GM18519 (cell line): ENCODE results near the gene CDC42EP4.
"Not testable (repeated sequence)": the region's sequence is repeated elsewhere in the genome, so short reads cannot be mapped to it uniquely, and the experiment has no call there.

Source experiments
- ATAC-seq: cut with Tn5 transposase; IDR thresholded peaks from one replicate; pipeline ENCODE4 v1.9.1; 2021; ENCODE audit warnings: mild to moderate bottlenecking, moderate library complexity; ENCODE audit not compliant: unreplicated experiment, low FRiP score

Gene CDC42EP4

GRCh38 chr17:73323409-73324159 lies 11.8 kb upstream of the CDC42EP4 start:
- no peak for ATAC-seq

- no peak for ATAC-seq
Measured at GRCh38 chr17:73320601-73321264, 8.9 kb upstream of the CDC42EP4 start.

- no peak for ATAC-seq
Measured at GRCh38 chr17:73319766-73320165, 8.0 kb upstream of the CDC42EP4 start.

DNA sequence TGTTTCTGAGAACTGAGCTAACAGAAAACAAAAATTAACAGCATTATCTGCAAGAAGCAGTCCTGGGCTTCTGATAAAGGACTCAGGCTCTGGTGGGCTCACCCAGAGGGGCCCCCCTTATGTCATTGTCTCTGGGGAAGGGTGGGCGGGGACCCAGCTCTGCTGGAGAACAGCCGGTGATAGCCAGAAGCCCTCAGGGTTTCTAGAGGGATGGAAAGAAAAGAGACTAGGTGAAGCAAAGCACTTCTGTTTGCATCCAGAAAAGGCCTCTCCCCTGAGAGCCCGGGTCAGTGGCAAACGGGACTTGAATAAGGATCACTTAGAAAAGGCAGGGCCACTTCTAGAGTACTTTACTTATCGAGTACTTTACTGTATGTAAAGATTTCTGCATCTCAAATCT lies 7.0 kb upstream of the CDC42EP4 start:
- ATAC-seq: no peak

- no peak for ATAC-seq
Measured at GRCh38 chr17:73318427-73318813, 6.6 kb upstream of the CDC42EP4 start.

DNA sequence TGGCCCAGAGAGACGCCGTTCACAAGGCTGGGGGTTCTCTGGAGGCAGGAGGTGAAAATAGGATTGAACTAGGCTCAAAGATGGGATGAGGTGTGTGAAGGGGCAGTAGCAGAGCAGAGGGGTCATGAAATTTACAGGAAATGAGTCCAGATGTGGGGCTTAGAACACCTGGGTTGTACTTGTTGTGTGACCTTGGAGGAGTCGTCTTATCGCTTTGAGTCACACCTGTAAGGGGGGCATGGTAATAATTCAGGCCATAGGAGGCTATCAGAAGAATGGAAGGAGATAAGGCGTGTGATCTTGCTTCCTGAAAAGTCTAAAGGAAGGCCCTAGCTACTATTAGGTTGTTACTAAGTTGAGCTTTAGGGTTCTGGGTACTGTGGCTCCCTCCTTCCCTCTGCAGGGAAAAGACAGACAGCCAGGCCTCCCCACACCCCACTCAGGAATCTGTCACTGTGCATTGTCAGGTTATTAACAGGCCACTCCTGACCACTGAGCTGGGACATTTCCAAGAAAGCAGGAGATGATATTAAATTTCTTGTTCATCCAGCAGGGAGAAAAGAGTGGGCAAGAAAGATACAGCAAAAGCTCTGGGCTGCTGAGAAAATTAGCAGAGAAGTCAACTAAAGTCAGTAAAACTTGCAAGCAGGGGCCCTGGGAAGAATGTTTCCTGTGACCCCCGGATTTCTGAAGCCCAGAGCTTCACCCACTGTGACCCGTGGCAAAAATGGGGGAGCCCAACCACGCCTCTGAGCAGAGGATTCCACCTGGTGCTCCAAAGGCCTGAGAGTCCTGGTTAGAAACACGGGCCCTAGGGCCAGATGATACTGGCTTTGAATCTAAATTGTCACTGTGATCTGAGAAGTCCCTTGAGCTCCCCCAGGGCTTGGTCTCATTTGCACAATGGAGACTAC lies 6.0 kb upstream of the CDC42EP4 start:
- ATAC-seq: no peak

DNA sequence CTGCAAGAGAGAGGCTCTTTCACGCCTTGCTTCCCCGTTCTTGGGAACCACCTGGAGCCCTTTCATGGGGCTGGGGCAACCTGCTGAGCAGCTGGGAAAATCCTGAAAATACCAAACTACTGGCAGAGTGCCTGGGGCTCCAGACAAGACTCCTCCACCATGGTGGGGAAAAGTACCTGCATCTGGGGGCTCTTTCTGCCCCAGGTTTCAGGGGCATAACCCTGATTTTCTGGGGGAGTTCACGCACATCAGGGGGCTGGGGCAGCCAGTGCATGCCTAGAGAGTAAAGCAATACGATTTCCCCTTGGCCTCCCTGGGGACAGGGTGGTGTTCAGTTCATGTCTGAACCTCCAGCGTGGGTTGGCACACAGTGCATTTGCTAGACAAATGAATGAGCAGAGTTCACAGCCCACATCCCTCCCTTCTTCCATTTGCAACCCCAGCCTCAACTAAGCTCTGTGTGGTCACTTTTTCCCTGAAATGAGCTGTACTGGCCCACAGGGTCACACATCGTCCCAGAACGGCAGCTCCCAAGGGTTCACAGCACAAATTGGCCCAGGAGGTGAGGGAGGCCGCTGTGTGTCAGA lies 5.2 kb upstream of the CDC42EP4 start:
- no peak for ATAC-seq

DNA sequence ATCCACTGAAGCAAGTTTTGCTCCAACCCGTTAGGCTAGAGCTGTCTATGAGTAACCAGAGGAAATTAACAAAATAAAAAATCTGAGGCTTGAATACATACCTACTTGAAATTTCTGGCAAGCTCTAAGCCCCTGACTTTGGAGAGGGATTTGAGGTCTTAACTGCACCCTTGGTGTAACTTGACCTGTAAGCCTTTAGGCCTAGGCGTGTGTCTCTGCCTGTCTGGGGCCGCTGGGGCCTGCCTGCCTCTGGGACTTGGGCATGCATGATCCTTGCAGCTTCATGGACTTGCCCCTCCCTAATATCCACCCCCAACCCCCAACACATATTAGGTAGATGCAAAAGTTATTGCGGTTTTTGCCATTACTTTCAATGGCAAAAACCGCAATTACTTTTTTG lies 3.7 kb upstream of the CDC42EP4 start:
- ATAC-seq: no peak

DNA sequence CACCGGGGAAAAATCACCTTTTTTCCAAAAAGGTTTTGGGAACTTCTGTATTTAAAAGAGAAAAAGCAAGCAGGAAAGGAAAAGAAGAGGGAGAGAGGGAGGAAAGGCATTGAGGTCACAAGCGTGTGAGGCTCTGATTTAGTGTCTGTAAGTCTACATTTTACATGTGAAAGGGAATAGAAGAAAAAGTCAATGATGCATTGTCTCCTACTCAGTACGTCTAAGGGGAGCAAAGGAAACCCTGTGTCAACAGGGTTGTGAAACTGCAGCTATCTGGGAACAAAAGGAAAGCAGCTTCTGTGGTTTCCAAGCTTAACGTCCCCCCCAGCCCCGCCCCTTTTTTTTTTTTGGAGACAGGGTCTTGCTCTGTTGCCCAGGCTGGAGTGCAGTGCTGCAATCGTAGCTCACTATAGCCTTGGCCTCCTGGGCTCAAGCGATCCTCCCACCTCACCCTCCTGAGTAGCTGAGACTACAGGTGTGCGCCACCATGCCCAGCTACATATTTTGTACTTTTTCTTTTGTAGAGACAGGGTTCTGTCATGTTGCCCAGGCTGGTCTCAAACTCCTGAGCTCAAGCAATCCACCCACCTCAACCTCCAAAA lies 1.8 kb upstream of the CDC42EP4 start:
- ATAC-seq: no peak

DNA sequence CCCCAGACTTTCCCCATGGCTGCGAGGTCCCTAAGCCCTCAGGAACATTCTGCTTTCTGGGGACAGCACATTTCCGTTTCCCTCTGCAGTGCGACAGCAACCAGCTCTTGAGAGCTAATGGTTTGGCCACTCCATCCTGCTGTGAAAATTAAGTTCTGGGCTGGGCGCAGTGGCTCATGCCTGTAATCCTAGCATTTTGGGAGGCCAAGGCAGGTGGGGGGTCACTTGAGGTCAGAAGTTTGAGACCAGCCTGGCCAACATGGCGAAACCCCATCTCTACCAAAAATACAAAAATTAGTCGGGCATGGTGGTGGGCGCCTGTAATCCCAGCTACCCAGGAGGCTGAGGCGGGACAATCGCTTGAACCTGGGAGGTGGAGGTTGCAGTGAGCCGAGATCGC lies 1.1 kb upstream of the CDC42EP4 start:
- not testable (repeated sequence) for ATAC-seq

GRCh38 chr17:73311428-73311780 lies 397 bp downstream of the CDC42EP4 start:
- ATAC-seq: peak; percentile 3

DNA sequence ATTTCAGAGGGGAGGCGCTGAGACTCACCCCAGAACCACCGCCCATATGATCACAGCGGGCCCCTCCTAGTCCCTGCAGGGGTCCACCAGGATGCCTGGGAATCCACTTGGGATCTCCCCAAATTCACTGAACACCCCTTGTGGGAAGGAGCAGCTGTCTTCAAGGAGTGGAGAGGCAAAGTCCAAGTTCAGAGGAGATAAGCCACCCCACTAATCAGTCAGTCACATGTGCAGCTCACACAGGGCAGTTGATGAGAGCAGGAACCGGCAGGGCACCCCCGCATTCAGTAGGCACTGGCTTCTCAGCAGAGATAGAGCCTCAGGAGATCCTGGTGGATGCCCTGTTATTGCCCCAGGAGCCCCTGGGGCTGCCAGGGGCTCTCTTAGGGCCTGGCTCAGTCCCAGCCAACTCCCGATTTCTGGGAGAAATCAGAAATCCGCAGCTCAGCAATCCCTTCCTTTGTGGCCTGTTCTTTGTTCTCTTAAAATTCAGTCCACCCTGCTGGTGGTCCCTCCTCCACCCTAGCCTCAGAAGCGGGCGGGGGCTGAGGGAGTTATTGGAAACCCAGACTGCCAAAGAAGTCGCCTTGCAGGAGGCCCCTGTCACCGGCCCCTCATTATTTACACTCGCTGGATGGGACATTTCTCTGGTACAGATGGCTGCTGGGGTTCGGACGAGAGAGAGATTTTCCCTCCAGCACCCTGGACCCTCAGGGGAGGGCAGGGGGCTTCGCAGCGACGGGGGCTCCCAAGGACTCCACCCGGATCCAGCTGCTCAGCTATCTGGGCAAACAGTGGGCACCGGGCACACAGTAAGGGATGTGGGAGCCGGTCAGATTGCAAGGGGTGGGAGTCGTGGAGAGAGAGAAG lies 1.8 kb downstream of the CDC42EP4 start:
- ATAC-seq: no peak

DNA sequence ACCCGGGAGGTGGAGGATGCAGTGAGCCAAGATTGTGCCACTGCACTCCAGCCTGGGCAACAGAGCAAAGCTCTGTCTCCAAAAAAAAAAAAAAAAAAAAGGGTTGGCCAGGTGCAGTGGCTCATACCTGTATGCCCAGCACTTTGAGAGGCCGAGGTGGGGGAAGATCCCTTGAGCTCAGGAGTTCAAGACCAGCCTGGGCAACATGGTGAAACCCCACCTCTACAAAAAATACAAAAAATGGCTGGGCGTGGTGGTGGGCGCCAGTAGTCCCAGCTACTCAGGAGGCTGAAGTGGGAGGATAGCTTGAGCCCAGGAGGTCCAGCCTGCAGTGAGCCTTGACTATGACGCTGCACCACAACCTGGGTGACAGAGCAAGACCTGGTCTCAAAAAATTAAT lies 2.8 kb downstream of the CDC42EP4 start:
- not testable (repeated sequence) for ATAC-seq

DNA sequence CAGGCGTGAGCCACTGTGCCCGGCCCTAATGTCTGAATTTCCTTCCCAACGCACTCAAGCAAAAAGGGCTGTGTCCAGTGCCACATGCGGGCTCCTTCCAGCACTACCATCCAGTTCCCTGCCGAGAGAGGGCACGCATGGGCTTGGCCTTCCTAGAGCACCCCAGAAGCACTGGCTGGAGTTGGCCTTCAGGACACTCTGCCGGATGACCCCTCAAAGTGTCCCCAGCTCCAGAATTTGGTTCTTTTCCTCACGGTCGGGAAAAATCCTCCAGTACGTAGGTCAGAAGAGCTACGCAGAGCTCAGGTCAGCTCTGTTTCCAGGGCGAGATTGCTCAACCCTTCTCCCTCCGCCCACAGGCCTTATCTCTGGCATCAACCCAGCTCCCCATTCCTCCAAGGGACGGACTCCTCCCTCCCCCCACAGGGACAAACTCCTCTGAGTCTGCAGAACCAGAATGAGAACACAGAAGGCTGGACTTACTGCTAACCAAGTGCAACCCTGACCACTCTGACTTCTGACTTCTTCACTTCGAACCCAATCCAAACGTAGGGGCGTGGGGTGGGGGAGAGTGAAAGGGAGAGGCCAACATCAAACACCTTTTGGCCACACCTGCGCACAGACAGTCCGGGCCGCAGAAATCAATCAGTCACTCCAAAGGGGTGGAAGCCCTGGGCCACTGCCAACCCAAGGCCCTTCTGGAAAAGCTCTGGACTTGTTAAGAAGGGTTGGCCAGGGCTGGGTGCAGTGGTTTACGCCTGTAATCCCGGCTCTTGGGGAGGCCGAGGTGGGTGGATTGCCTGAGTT lies 3.6 kb downstream of the CDC42EP4 start:
- ATAC-seq: no peak

DNA sequence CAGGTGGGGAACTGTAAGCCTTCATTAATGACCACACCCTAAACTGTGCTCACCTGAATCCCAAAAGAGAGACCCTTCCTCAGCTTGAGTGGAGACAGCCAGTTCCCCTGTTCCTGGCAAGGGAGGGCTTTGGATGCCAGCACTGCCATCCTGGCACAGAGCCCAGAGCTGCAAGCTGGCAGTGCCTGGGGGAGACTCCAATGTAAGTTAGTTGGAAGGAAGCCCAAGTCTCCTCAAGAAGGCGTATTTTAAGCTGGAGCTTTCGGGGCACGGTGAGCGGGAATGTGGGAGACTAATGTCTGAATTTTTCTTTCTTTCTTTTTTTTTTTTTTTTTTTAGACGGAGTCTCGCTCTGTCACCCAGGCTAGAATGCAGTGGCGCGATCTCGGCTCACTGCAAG lies 4.7 kb downstream of the CDC42EP4 start:
- ATAC-seq: no peak

DNA sequence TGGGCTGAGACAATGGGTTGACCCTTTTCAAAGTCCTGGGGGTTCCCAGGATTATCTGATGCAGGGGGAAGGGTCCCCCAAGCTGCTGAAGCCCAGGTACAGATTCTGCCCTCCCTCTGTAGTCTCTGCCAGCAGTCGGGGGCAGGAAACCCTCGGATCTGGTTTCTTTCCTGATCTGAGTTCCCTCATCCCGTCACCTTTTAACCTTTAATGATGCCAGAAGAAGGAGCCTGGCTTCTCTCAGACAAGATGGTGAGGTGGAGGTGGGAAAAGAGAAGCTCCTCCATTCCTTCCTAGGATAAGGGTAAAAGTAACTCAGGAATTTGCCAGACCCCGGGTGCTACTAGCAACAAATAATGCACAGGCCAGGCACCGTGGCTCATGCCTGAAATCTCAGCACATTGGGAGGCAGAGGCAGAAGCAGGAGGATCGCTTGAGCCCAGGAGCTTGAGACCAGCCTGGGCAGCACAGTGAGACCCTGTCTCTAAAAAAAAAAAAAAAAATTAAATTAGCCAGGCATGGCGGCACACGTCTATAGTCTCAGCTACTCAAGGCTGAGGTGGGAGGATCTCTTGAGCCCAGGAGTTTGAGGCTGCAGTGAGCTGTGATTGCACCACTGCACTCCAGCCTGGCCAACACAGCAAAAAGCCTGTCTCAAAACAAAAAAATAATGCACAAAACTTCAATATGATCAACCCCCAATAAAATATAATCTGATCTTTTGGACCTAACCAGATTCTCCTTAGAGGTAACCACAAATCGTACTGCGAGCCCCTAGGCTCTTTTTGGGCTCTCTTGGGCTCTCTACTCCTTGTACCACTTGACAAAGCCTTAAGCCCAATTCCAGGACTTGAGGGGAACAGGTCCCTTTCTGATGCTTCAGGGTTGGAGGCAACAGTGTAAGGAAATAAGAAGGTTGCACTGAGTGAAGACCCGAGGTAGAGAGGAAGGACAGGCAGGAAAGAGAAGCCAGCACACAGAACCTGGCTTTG lies 5.7 kb downstream of the CDC42EP4 start:
- ATAC-seq: no peak

DNA sequence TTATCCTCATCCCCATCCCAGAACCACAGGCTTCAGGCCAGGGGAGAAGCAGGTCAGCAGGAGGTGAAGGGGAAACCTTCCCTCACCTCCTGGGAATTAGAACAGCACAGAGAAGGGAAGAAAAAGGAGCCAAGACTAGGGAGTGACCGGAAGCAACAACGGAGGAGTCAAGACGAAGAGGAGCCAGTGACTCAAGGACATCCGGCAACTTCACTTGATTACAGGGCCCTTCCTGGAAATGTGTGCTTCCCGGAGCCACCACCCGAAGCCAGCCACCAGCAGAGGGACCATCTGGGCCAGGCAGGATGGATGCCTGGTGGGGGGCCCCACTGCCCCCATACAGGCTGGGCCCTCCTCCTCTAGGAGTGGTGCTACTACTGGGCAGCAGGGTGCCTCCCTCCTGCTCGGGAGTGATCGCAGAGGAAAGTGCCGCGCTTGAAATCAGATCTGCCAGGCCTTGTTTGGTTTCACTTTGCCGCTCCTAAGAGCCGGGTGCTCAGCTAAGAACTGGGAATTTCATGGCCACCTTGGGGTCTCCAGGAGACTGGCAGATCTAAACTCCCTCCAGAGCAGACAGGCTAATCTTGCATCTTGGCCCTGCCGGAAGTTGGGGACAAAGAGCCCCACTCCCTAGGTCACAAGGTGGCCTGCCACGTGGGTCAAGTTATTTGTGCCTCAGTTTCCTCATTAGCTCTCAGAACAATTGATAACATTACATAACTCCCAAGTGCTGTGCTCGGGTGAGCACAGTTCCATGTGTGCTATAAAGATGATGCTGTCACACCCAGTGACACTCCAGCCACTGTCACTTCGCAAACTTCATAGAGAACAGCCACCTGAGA lies 6.6 kb downstream of the CDC42EP4 start:
- ATAC-seq: no peak
